ENCODE data around the gene NOTCH2.

DNA sequence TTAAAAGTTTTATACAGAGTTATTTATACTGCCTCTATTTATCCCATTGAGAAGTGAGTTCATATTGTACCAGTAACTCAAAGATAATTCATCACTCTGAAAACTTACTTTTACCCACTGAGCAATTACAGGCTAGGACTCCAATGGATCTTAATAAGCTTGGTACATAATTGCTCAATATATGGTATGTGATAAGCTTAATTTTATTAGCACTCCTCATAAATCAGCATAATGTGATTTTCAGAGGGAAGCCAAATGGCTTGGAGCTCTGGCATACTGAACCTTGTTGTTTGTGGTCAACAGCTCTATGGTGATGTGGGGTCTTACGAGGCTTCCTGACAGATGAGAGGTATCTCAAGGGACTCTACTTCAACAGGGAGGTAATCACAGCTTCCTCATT, 199.5 kb downstream of the NOTCH2 start:
- TF ChIP-seq, protein P1, sequence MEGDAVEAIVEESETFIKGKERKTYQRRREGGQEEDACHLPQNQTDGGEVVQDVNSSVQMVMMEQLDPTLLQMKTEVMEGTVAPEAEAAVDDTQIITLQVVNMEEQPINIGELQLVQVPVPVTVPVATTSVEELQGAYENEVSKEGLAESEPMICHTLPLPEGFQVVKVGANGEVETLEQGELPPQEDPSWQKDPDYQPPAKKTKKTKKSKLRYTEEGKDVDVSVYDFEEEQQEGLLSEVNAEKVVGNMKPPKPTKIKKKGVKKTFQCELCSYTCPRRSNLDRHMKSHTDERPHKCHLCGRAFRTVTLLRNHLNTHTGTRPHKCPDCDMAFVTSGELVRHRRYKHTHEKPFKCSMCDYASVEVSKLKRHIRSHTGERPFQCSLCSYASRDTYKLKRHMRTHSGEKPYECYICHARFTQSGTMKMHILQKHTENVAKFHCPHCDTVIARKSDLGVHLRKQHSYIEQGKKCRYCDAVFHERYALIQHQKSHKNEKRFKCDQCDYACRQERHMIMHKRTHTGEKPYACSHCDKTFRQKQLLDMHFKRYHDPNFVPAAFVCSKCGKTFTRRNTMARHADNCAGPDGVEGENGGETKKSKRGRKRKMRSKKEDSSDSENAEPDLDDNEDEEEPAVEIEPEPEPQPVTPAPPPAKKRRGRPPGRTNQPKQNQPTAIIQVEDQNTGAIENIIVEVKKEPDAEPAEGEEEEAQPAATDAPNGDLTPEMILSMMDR (optimal IDR thresholded peaks at IDR 0.05 in 1 of 3, IDR thresholded peaks at IDR 0.05 in 1 of 3, conservative IDR thresholded peaks at IDR 0.05 in 1 of 3; ENCODE audit: extremely low read depth in 1 of 3, insufficient read depth in 2 of 3, low read length in 3 of 3), result no peak
- TF ChIP-seq EZH2 (IDR thresholded peaks at IDR 0.05; ENCODE audit: low read length), result no peak
